GM19239 (cell line): Measurements from ENCODE around the gene CDH13.

Source experiments
- DNase-seq: peaks from one replicate; pipeline ENCODE4 v3.0.0; 2011; ENCODE audit warnings: low spot score; ENCODE audit not compliant: insufficient read length
- FAIRE-seq: peaks from 2 replicates; lab custom pipeline; 2011; peaks lifted over from hg19 to GRCh38; lab: Jason Lieb, UNC

CDH13 gene

GRCh38 chr16:83475108-83475507, 848.3 kb downstream of the CDH13 start:
- no peak for DNase-seq
- no peak for FAIRE-seq

- FAIRE-seq, result no peak
Measured at GRCh38 chr16:83481589-83481988, 854.8 kb downstream of the CDH13 start.

DNA sequence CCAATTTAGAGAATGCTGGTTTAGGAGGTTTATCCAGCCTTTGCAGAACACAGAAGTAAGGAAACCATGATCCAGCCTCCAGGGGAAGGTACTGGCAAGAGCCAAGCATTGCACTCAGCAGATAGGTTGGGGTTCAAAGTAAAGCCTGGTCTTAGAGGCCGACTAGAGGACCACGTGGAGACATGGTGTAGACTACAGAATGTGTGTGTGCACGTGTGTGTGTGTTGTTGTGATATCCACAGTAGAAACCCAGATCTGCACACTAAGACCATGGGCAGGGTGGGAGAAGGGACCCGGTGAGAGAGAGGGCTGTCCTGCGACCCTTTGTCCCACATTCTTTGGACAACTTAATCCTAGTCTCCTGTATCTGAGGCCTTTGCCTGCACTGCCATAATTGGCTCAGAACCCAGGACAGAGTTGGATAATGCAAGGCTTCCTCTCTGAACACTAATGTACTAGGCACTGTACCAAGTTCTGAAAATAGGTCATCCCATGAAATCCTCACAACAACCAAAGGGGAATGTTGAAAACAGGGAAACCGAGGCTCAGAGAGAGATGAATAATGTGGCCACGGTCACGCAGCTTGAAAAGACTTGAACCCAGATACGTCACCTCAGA, 855.9 kb downstream of the CDH13 start:
- FAIRE-seq, result no peak
- no peak for DNase-seq

More at GRCh38 chr16:83481589-83481988, 854.8 kb downstream of the CDH13 start:
- no peak for DNase-seq

- no peak for FAIRE-seq
Measured at GRCh38 chr16:83490073-83490472, 863.3 kb downstream of the CDH13 start.

GRCh38 chr16:83494459-83494858, 867.7 kb downstream of the CDH13 start:
- DNase-seq (no peak), FAIRE-seq (no peak)

More at GRCh38 chr16:83490073-83490472, 863.3 kb downstream of the CDH13 start:
- no peak for DNase-seq

DNA sequence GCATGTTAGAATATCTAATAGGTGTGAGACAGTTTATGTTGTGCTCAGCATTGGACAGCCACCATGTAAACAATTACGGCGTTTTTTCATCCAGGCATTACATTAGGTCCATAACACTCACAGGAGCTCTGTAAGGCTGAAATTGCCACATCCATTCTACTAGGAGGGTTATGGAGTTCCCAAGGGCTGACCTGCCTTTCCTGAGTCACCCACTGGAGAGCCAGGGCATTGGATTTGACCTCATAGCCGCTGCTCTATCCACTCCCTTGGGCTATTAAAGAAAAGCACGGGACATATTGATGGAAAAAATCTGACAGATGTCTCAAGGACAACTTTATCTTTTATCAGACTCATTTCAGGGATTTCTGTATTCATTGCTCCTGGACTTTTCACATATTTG, 874.7 kb downstream of the CDH13 start:
- no peak for FAIRE-seq
- no peak for DNase-seq

DNA sequence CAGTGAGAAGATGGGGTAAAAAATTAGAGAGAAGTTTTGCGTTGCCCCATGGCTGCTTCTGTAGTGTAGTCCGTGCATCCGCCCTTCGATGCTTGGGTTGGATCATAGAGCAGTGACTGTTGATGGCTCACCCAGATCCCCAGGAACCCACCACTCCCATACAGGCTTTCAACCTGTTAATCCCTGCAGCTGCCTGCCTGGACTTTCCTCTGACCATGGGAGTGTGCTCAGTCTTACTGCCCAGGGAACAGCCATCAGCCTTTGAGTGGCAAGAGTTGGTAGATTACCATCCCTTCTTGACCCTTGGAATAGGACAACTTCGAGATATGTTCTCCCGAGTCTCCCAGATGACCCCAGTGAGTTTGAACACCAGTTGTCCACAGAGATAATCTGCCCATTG, 881.5 kb downstream of the CDH13 start:
- no peak for DNase-seq
- no peak for FAIRE-seq

DNA sequence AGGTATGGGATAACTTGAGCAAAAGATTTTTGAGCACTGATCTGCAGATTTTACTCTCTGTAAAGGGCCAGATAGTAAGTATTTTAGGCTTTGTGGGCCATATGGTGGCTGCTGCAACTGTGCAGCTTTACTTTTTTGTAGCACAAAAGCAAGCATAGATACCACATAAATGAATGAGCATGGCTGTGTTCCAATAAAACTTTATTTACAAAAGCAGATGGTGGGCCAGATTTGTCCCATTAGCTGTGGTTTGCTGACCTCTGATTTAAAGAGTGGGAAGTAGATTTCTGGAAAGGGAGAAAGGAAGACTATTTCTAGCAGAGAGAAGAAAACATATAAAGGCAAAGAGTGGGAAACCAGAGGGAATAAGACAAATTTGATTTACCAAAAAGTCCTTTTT, 882.5 kb downstream of the CDH13 start:
- no peak for FAIRE-seq

DNA sequence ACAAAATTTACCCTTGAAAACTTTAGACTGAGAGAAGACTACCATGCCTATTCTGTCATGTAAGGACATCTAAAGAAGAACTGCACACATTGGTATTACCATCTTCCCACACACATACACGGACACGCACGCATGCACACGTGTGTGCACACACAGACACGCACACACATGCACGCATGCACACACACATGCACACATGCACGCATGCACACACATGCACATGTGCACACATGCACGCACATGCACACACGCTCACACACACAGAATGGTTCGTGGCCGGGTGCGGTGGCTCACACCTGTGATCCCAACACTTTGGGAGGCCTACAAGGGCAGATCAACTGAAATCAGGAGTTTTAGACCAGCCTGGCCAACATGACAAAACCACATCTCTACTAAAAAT, 884.1 kb downstream of the CDH13 start:
- no peak for FAIRE-seq
- no peak for DNase-seq

More for the DNA sequence above, 882.5 kb downstream of the CDH13 start:
- DNase-seq, result no peak

- FAIRE-seq, result no peak
Measured at GRCh38 chr16:83513008-83513755, 886.4 kb downstream of the CDH13 start.

GRCh38 chr16:83515395-83515794, 888.6 kb downstream of the CDH13 start:
- no peak for FAIRE-seq
- DNase-seq, result no peak

More at GRCh38 chr16:83513008-83513755, 886.4 kb downstream of the CDH13 start:
- DNase-seq, result no peak

- FAIRE-seq (no peak), DNase-seq (no peak)
Measured at GRCh38 chr16:83516931-83517330, 890.2 kb downstream of the CDH13 start.

- no peak for FAIRE-seq
- DNase-seq, result no peak
Measured at GRCh38 chr16:83517398-83517797, 890.6 kb downstream of the CDH13 start.

GRCh38 chr16:83520596-83520995, 893.8 kb downstream of the CDH13 start:
- no peak for DNase-seq
- FAIRE-seq, result no peak

DNA sequence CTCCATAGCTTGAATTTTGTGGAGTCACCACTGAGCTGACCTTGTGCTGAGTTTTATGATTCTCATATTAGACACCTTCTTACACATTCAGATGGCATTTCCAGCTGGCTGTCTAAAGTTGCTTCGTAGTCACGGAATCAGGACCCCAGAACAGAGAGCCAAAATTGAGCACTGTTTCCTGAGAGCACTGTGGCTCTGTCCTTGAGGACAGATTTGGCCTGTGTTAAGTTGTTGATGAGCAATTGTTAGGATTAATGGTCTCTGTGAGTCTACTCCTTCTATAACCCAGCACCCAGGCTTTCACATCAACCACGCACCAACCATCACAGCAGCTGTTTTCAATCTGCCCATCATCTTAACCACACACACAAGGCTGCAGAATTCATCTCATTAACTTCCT, 903.5 kb downstream of the CDH13 start:
- no peak for FAIRE-seq
- no peak for DNase-seq

DNA sequence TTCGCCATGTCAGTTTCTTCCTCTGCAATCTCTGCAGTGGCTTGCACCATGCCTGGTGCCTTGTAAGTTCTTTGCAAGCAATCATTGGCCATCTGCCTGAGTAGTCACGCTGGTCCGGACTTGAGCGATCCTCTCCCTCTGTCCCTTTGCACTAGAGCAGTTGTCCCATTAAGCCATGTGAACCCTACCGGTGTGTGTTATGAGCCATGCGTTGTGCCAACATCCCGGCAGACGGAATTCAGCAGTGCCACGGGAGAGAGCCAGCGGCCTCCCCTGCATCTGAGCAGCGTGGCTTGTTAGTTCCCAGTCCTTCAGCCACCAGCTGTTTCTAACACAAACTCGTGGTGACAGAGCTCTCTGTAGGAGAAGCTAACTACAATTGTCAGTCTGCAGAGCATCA, 905.9 kb downstream of the CDH13 start:
- no peak for FAIRE-seq
- DNase-seq, result no peak

- DNase-seq (no peak), FAIRE-seq (no peak)
Measured at GRCh38 chr16:83533193-83533592, 906.4 kb downstream of the CDH13 start.

DNA sequence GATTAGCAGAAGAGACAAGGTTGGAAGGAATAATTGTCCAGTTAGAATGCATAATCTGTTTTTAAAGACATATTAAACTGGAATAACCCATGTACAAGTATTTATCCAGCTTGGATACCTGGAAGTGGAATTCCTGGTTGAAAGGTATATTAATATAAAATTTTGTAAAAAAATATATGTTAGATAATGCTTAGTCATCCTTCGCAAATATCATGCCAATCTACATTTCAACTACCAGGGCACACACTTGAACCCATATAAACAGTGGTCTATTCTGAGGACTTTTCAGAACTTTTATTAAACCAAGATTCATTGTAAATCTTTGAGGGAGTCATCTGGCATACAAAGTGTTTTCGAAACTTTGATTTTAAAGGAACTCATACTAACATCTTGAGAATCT, 911.9 kb downstream of the CDH13 start:
- no peak for DNase-seq
- no peak for FAIRE-seq

DNA sequence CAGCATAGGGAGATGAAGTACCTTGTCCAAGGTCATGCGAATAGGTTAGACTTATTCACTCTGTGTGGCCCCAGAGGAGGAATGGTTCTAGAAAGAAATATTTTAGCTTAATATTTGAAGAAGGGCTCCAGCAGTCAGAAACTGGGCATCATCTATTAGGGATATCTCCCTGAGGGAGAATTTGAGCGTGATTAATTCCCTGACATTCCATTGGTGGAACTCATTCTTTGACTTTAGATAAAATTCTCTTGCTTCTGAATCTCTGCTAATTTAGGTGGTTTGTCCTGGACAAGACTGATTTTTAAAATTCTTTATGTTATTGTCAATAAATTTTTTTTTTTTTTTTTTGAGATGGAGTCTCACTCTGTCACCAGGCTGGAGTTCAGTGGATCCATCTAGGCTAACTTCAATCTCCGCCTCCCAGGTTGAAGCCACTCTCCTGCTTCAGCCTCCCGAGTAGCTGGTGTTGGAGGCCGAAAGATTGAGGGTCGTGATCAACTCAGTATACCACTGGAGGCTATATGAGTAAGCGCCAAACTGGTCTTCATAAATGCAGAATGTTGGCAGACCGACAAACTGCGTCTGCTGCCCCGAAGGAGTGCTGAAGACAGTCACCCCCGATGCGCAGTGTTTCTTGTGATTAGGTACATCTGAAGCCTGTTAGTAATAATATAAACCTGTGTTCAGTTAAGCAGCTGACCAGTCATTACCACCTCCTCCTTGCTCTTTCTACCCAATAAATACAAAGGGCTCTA, 913.1 kb downstream of the CDH13 start:
- FAIRE-seq, result no peak
- no peak for DNase-seq

DNA sequence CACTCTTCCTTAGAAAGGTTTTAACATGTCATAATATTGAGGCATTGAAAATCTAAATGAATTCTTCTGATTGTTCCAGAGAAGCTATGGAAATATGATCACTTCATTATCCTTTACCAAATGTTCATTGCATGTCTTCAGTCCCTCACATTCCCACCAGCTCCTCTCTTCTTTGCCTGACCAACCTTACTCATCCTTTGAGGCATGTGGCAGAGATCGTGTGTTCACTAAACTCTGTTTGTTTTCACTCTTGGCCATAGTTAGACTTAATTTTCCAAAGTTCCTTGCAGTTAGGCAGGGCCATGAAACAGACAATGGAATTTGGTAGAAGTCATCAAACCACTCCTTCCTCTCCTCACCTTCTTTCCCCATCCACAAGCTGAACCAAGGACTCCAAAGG, 914.5 kb downstream of the CDH13 start:
- DNase-seq (no peak), FAIRE-seq (no peak)

GRCh38 chr16:83542491-83542890, 915.7 kb downstream of the CDH13 start:
- DNase-seq, result no peak
- no peak for FAIRE-seq
